K562 (cell line): Measurements from ENCODE around the gene CYSRT1. TPM values are rescaled to one million over a fixed set of nuclear protein-coding genes. Genes with fewer than 3 reads are reported as not detected.
A peak's percentile ranks its signal among the peaks of the same experiment; 100 is the strongest.

Experiments used
- ARHGAP35 ChIP-seq: fragments of 450-650 bp; IDR thresholded peaks from 2 replicates; pipeline ENCODE4 v1.6.1; 2018; ENCODE audit not compliant: partially characterized antibody
- CEBPB ChIP-seq: fragments of 450-650 bp; IDR thresholded peaks from 2 replicates; pipeline ENCODE4 v1.6.1; 2016; ENCODE audit warnings: missing genetic modification characterization, missing compliant biosample characterization
- HDGF ChIP-seq: fragments of 450-650 bp; IDR thresholded peaks from 2 replicates; pipeline ENCODE4 v1.6.1; 2016
- KLF13 ChIP-seq: fragments of 450-650 bp; IDR thresholded peaks from 2 replicates; pipeline ENCODE4 v1.6.1; 2016; ENCODE audit warnings: missing genetic modification characterization, low read depth, mild to moderate bottlenecking, missing compliant biosample characterization, moderate library complexity, borderline replicate concordance
- NR1H2 ChIP-seq: sonication (generic); formaldehyde crosslinking; IDR thresholded peaks from 2 replicates; pipeline ENCODE4 v1.4.0; 2020; ENCODE audit warnings: mild to moderate bottlenecking, missing genetic modification reagents
- RBM39 ChIP-seq: fragments of 200-400 bp; formaldehyde crosslinking; optimal IDR thresholded peaks from 2 replicates; pipeline ENCODE3; 2018; ENCODE audit warnings: low read depth, low read length
- RUNX1 ChIP-seq: sonication (generic); IDR thresholded peaks from 2 replicates; pipeline ENCODE4 v1.6.1; 2016; ENCODE audit warnings: antibody characterized with exemption, low read depth
- TBP ChIP-seq: optimal IDR thresholded peaks from 2 replicates; pipeline ENCODE3; 2011; ENCODE audit warnings: low read depth, low read length, improper control_type of control experiment
- ZBED1 ChIP-seq: IDR thresholded peaks from 2 replicates; pipeline ENCODE4 v1.6.1; 2014
- ZNF41 ChIP-seq: fragments of 250-450 bp; sonication (Bioruptor Pico); conservative IDR thresholded peaks from 2 replicates; pipeline ENCODE4 v1.4.0; 2020; ENCODE audit warnings: mild to moderate bottlenecking
- polyA plus RNA-seq, 8 experiments: library from polyadenylated mRNA; depleted of rRNA in 4 of 8; stranded (reverse) in 5 of 8; unstranded in 3 of 8; fragments of >200 nt; fragmentation: Nextera tagmentation in 2 of 8; fragmentation: Illumina TruSeq in 1 of 8; extraction: Ambion mirVana in 2 of 8; extraction: Trizol in 1 of 8; gene quantifications; 2 replicates each; pipeline versions ENCODE4 v1.2.1 to v1.2.3, GENCODE V29; 2011 to 2014; ENCODE audit warnings: inconsistent platforms in 1 of 8, missing spikeins in 1 of 8
- total RNA-seq, 7 experiments: library from RNA; depleted of rRNA in 6 of 7; stranded (reverse); fragments of >200 nt in 6 of 7; fragmentation: Illumina TruSeq in 2 of 7; extraction: Trizol in 2 of 7; gene quantifications; 2 replicates each; pipeline versions ENCODE4 v1.2.1 to v1.2.3, GENCODE V29; 2011 to 2021; ENCODE audit warnings: low replicate concordance in 1 of 7
- TF ChIP-seq, protein P1 (sequence below): sonication (generic); formaldehyde crosslinking; IDR thresholded peaks from 2 replicates; pipeline ENCODE4 v1.8.0; 2022; ENCODE audit warnings: mild to moderate bottlenecking, missing genetic modification reagents
- TF ChIP-seq, protein P2 (sequence below): sonication (generic); formaldehyde crosslinking; IDR thresholded peaks from 2 replicates; pipeline ENCODE4 v1.9.0; 2022; ENCODE audit warnings: mild to moderate bottlenecking, missing genetic modification reagents
- TF ChIP-seq, protein P3 (sequence below), 3 experiments: IDR thresholded peaks in 2 of 3; conservative IDR thresholded peaks in 1 of 3; 2 replicates each; pipeline ENCODE4 v1.5.1; 2011 to 2012; ENCODE audit warnings: low read length in 3 of 3, mild to moderate bottlenecking in 3 of 3, control low read depth in 2 of 3, improper control_type of control experiment in 1 of 3, inconsistent platforms in 1 of 3, low read depth in 1 of 3, mixed read lengths in 1 of 3, moderate library complexity in 1 of 3; ENCODE audit not compliant: insufficient read depth in 2 of 3
- TF ChIP-seq, protein P4 (sequence below): fragments of 200-600 bp; sonication (generic); IDR thresholded peaks from one replicate; pipeline ENCODE4 v1.6.1; 2012; ENCODE audit warnings: mild to moderate bottlenecking, low read depth, low read length, inconsistent platforms

Gene CYSRT1
- total and polyA plus RNA-seq, 9 of the 15 experiments (the other 6 are each of a cell fraction or from before 2014, with no cell fraction given): 0.04 to 1.4 (median 0.42) TPM; not detected in 3

DNA sequence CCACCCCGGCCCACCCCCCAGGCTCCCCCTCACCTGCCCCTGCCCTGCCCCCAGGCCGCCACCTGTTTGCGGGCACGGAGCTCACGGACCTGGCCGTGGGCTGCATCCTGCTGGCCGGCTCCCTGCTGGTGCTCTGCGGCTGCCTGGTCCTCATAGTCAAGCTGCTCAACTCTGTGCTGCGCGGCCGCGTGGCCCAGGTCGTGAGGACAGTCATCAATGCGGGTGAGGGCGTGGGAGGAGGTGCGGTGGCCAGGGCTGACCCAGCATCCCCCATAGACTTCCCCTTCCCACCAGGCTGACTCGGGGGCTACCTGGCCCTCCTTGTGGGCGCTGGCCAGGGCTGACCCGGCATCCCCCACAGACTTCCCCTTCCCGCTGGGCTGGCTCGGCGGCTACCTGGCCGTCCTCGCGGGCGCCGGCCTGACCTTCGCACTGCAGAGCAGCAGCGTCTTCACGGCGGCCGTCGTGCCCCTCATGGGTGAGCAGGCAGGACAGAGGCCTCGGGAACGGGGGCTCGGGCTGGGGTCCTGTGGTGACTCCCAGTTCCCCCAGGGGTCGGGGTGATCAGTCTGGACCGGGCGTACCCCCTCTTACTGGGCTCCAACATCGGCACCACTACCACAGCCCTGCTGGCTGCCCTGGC lies 9.2 kb downstream of the CYSRT1 start (continued):
- TF ChIP-seq, protein P1, sequence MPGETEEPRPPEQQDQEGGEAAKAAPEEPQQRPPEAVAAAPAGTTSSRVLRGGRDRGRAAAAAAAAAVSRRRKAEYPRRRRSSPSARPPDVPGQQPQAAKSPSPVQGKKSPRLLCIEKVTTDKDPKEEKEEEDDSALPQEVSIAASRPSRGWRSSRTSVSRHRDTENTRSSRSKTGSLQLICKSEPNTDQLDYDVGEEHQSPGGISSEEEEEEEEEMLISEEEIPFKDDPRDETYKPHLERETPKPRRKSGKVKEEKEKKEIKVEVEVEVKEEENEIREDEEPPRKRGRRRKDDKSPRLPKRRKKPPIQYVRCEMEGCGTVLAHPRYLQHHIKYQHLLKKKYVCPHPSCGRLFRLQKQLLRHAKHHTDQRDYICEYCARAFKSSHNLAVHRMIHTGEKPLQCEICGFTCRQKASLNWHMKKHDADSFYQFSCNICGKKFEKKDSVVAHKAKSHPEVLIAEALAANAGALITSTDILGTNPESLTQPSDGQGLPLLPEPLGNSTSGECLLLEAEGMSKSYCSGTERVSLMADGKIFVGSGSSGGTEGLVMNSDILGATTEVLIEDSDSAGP (CRISPR knock-in tag): no peak
- TF ChIP-seq HDGF: no peak
- no peak for TF ChIP-seq RBM39
- TF ChIP-seq TBP: no peak
- no peak for TF ChIP-seq RUNX1
- TF ChIP-seq, protein P2, sequence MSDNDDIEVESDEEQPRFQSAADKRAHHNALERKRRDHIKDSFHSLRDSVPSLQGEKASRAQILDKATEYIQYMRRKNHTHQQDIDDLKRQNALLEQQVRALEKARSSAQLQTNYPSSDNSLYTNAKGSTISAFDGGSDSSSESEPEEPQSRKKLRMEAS: peak; percentile 68; the same call in 1 of the 2 replicates
- no peak for TF ChIP-seq ZBED1
- TF ChIP-seq, protein P3, sequence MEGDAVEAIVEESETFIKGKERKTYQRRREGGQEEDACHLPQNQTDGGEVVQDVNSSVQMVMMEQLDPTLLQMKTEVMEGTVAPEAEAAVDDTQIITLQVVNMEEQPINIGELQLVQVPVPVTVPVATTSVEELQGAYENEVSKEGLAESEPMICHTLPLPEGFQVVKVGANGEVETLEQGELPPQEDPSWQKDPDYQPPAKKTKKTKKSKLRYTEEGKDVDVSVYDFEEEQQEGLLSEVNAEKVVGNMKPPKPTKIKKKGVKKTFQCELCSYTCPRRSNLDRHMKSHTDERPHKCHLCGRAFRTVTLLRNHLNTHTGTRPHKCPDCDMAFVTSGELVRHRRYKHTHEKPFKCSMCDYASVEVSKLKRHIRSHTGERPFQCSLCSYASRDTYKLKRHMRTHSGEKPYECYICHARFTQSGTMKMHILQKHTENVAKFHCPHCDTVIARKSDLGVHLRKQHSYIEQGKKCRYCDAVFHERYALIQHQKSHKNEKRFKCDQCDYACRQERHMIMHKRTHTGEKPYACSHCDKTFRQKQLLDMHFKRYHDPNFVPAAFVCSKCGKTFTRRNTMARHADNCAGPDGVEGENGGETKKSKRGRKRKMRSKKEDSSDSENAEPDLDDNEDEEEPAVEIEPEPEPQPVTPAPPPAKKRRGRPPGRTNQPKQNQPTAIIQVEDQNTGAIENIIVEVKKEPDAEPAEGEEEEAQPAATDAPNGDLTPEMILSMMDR (IDR thresholded peaks at IDR 0.05 in 2 of 3, conservative IDR thresholded peaks at IDR 0.05 in 1 of 3; ENCODE audit: insufficient read depth in 2 of 3, low read depth in 1 of 3, low read length in 3 of 3): no peak
- TF ChIP-seq ARHGAP35: no peak
- no peak for TF ChIP-seq CEBPB
- TF ChIP-seq ZNF41 (CRISPR knock-in tag): no peak
- no peak for TF ChIP-seq NR1H2 (CRISPR knock-in tag)
- TF ChIP-seq, protein P4, sequence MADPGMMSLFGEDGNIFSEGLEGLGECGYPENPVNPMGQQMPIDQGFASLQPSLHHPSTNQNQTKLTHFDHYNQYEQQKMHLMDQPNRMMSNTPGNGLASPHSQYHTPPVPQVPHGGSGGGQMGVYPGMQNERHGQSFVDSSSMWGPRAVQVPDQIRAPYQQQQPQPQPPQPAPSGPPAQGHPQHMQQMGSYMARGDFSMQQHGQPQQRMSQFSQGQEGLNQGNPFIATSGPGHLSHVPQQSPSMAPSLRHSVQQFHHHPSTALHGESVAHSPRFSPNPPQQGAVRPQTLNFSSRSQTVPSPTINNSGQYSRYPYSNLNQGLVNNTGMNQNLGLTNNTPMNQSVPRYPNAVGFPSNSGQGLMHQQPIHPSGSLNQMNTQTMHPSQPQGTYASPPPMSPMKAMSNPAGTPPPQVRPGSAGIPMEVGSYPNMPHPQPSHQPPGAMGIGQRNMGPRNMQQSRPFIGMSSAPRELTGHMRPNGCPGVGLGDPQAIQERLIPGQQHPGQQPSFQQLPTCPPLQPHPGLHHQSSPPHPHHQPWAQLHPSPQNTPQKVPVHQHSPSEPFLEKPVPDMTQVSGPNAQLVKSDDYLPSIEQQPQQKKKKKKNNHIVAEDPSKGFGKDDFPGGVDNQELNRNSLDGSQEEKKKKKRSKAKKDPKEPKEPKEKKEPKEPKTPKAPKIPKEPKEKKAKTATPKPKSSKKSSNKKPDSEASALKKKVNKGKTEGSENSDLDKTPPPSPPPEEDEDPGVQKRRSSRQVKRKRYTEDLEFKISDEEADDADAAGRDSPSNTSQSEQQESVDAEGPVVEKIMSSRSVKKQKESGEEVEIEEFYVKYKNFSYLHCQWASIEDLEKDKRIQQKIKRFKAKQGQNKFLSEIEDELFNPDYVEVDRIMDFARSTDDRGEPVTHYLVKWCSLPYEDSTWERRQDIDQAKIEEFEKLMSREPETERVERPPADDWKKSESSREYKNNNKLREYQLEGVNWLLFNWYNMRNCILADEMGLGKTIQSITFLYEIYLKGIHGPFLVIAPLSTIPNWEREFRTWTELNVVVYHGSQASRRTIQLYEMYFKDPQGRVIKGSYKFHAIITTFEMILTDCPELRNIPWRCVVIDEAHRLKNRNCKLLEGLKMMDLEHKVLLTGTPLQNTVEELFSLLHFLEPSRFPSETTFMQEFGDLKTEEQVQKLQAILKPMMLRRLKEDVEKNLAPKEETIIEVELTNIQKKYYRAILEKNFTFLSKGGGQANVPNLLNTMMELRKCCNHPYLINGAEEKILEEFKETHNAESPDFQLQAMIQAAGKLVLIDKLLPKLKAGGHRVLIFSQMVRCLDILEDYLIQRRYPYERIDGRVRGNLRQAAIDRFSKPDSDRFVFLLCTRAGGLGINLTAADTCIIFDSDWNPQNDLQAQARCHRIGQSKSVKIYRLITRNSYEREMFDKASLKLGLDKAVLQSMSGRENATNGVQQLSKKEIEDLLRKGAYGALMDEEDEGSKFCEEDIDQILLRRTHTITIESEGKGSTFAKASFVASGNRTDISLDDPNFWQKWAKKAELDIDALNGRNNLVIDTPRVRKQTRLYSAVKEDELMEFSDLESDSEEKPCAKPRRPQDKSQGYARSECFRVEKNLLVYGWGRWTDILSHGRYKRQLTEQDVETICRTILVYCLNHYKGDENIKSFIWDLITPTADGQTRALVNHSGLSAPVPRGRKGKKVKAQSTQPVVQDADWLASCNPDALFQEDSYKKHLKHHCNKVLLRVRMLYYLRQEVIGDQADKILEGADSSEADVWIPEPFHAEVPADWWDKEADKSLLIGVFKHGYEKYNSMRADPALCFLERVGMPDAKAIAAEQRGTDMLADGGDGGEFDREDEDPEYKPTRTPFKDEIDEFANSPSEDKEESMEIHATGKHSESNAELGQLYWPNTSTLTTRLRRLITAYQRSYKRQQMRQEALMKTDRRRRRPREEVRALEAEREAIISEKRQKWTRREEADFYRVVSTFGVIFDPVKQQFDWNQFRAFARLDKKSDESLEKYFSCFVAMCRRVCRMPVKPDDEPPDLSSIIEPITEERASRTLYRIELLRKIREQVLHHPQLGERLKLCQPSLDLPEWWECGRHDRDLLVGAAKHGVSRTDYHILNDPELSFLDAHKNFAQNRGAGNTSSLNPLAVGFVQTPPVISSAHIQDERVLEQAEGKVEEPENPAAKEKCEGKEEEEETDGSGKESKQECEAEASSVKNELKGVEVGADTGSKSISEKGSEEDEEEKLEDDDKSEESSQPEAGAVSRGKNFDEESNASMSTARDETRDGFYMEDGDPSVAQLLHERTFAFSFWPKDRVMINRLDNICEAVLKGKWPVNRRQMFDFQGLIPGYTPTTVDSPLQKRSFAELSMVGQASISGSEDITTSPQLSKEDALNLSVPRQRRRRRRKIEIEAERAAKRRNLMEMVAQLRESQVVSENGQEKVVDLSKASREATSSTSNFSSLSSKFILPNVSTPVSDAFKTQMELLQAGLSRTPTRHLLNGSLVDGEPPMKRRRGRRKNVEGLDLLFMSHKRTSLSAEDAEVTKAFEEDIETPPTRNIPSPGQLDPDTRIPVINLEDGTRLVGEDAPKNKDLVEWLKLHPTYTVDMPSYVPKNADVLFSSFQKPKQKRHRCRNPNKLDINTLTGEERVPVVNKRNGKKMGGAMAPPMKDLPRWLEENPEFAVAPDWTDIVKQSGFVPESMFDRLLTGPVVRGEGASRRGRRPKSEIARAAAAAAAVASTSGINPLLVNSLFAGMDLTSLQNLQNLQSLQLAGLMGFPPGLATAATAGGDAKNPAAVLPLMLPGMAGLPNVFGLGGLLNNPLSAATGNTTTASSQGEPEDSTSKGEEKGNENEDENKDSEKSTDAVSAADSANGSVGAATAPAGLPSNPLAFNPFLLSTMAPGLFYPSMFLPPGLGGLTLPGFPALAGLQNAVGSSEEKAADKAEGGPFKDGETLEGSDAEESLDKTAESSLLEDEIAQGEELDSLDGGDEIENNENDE: no peak
- no peak for TF ChIP-seq KLF13
